Stimulated activated CD4-positive, alpha-beta T cell treated with anti-CD3 and anti-CD28 coated beads, TNF-alpha, amount 100 ng/mL, for 48 hours (primary cell): ENCODE results near the gene FEM1A.
"Not testable (repeated sequence)": the region's sequence is repeated elsewhere in the genome, so short reads cannot be mapped to it uniquely, and the experiment has no call there.

ENCODE experiments used
- DNase-seq, 3 donors: peaks; one replicate each; pipeline ENCODE4 v3.0.0-alpha.2; 2020; ENCODE audit warnings: low read depth in 3 of 3

The FEM1A gene

DNA sequence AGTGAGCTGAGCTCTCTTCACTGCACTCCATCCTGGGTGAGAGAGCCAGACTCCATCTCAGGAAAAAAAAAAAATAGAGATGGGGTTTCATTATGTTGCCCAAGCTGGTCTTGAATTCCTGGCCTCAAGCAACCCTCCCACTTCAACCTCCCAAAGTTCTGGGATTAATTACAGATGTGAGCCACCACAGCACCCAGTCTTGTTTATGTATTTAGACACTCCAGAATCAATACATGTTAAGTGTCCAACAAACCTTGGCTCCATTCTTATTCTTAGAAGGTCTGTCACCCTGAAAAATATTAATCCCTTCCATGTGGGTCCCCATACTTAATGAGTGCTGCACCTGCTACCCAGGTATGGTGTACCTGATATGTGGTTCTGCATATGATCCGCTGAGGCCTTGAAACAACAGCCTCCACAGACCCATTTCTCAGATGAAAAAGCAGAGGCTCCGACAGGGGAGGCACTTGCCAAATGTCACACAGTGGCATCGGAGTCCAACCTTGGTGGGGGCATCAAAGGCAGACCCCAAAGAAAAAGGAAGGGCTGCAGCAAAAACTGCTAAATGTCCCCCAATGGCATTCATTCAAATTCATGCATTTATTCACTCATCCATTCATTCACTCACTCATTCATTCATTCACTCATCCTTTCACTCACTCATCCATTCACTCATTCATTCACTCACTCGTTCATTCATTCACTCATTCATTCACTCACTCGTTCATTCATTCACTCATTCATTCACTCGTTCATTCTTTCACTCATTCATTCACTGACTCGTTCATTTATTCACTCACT is 23.3 kb downstream of the FEM1A start:
- no peak for DNase-seq

DNA sequence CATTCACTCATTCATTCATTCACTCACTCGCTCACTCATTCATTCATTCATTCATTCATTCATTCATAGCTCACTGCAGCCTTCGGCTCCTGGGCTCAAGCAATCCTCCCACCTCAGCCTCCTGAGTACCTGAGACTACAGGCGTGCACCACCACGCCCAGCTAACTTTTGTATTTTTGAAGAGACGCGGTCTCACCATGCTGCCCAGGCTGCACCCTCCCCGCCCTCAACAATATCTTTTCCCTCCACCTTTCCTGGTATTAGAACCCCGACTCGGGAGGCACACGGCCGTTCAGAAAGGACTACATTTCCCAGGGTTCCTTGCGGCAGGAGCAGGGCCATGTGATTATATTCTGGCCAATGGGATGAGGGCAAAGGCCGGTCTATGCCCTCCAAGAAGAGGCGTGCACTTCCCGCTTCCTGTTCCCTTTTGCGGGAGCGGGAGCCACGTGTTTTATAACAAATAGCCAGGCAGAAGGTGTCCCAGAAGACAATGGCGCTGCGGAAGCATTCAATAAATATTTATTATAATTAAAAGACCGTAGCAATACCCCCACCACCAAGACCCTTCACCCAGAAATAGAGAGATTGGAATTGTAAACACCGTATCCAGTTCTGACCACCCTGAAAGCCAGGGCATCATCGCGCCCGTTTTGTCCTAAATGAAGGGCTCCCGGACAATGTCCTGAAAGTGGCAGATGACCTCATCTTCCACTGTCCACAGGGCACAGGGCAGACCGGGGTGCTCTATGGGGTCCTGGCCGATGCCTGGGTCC is 24.1 kb downstream of the FEM1A start:
- DNase-seq, result peak; percentile 61 to 79 (median 68)

DNA sequence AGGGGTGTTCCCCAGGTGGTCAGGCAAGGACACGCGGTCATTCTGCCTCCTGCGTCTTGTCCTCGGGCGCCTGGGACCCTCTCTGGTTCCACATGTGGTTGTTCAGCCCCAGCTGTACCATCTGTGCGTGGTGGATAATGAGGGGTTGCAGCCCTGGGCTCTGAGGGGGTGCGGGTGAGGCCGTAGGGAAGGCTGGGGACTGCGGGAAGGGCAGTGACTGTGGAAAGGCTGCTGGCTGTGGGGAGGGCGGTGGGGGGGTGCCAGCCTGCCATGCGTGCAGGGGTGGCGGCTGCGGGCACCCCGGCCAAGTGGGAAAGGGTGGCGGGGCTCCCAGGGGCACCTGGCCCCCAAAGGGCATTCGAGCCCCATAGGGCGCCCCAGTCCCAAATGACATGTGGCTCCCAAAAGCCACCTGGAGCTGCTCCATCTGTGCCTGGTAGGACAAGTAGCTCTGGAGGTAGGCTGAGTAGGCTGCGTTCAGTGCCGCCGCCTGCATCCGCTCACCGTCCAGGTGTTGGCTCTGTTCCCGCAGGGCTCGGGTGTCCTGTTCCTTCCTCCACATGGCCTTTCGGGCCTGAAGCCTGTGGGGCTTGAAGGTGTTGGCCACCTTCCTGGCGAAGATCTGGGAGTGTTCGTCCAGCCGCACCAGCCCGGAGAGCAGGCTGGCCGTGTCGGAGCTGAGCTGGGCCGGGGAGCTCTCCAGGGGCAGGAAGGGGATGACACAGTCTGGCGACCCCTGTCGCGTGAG is 24.8 kb downstream of the FEM1A start:
- no peak for DNase-seq

DNA sequence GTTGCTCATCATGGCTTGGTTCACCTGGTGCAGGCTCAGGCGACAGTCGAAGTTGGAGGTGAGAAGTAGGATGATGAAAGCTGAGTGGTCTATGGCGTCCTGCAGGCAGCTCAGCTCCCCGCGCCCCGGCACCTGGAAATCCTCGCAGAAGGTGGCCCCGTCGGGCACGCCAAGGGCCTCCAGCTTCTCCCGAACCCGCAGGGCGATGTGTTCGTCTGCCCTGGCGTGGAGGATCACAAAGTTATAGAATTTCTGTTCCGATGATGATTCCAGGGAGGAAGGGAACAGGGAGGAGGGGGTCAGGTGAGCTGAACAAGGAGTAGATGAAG is 25.4 kb downstream of the FEM1A start:
- DNase-seq, result no peak

DNA sequence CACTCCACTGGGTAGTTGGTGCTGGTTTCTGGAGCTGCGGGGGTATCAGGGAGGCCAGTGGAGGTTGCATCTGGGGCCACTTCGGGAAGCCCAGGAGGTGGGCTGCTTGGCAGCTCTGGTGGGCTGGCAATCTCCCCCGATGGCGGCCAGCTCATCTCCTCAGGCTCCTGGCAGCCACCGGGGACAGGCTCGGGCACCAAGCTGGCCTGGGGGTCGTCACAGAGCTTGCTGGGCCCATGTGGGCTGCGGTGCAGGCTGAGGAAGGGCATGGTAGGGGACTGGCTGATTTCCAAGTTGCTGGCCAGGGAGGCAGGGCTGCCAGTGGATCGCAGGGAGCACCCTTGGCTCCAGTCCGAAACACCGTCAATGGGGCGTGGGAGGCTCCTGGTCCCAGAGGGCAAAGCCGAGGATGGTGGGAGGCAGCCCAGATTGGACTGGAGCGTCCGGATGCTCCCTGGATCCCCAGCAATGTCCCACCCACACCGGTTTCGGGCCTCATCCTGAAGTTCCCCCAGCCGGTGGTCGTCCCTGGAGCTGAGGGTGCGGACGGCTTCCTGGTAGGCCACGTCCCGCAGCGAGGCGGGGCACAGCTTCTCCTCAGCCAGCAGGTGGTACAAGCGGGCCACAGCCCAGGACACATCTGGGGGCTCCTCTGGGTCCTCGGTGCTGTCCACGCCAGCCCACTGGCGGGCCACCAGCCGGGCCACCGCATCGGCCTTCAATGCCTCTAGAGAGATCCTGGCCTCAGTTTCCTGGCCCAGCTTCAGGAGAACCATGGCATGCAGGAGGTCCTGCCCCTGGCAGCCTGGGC is 26.1 kb downstream of the FEM1A start:
- DNase-seq, result no peak

DNA sequence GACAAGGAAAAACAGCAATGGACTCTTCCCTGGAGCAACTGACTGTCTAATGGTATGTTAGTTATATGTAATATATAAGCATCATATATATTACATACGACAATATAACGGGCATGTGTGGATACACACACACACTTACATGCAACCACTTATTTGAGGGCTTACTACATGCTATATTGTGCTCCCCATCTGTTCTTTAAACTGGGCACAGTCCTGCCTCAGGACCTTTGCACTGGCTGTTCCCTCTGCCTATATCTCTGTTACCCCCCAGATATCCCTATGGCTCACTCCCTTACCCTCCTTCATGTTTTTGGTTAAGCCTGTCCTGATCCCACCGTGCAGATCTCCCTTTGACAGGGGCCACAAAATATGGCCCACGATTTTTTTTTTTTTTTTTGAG is 29.7 kb downstream of the FEM1A start:
- DNase-seq, result no peak

DNA sequence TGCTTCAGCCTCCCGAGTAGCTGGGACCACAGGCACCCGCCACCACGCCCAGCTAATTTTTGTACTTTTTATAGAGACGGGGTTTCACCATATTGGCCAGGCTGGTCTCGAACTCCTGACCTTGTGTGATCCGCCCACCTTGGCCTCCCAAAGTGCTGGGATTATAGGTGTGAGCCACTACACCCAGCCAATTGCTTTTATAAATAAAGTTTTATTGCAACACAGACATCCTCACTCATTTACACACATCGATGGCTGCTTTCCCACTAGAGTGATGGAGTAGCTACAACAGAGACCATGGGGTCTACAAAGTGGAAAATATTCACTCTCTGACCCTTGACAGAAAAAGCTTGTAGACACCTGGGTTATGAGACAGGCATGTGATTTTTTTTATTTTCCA is 30.8 kb downstream of the FEM1A start:
- not testable (repeated sequence) for DNase-seq

DNA sequence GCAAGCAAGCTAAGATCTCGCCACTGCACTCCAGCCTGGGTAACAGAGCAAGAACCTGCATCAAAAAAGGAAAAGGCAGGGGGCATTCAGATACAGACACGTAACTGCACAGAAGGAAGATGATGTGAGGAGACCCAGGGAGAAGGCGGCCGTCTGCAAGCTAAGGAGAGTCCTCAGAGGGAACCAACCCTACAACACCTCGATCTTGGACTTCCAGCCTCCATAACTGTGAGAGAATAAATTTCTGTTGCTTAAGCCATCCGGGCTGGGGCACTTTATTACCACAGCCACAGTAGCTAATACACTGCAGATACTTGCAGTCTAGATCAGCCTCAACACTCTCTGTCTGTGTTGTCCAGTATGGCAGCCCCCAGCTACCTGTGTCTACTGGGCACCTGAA is 32.0 kb downstream of the FEM1A start:
- DNase-seq, result no peak

DNA sequence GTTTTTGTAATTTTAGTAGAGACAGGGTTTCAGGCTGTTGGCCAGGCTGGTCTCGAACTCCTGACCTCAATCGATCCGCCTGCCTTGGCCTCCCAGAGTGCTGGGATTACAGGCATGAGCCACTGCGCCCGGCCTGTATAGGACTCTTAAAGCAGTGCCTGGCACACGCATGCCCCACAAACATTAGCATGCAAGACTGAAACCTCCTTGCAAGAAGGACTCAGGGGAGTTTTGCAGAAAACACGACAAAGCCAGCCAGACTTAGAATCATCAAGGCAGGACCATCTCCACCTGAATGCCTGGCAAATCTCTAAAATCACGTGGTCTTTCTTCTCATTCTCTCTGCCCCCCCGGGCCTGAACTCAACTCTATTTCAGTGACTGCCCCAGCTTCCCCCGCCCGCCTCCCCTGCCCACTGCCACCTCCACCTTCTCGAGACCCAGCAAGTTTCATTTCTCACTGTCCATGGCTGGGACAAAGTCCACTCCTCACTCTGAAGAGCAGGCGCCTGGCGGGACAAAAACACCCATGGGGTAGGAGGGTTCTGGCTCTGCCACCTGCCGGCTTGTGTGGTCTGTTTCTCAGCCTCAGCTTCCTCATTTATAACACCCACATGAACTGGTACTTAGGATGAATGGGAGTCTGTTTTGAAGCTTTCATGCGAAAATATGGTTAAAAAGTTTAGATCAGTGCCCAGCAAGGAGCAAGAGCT is 37.6 kb downstream of the FEM1A start:
- DNase-seq, result no peak

DNA sequence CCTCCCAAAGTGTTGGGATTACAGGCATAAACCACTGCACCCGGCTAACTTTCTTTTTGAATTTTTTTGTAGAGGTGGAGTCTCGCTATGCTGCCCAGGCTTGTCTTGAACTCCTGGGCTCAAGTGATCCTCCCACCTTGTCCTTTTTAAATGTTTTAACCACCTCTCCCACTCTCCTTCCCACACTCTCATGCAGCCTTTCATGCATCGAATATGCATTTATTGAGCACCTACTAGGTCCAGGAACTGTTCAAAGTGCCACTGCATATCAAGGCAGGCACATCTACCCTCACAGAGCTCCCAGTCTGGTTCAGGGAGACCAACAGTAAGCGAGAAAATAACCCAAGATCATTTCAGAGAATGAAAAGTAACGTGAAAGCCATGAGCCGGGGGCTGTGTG is 38.8 kb downstream of the FEM1A start:
- DNase-seq, result no peak

DNA sequence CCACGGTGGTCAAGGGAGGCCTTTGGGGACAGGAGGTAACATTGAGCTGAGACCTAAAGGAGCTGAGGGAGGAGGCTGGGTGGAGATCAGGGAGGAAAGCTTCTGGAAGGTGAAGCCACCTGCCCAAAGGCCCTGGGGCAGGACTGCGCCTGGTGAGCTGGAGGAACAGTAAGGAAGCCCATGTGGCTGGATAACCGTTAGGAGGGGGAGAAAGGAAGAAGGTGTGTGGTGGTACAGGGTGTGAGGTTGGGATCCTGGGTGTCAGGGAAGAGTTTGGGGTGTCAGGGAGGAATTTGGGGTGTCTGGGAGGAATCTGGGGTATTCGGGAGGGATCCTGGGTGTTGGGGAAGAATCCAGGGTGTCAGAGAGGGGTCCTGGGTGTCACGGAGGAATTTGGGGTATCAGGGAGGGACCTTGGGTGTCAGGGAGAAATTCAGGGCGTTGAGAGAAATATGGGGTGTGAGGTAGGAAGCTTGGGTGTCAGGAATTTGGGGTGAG is 39.3 kb downstream of the FEM1A start:
- DNase-seq, result no peak

DNA sequence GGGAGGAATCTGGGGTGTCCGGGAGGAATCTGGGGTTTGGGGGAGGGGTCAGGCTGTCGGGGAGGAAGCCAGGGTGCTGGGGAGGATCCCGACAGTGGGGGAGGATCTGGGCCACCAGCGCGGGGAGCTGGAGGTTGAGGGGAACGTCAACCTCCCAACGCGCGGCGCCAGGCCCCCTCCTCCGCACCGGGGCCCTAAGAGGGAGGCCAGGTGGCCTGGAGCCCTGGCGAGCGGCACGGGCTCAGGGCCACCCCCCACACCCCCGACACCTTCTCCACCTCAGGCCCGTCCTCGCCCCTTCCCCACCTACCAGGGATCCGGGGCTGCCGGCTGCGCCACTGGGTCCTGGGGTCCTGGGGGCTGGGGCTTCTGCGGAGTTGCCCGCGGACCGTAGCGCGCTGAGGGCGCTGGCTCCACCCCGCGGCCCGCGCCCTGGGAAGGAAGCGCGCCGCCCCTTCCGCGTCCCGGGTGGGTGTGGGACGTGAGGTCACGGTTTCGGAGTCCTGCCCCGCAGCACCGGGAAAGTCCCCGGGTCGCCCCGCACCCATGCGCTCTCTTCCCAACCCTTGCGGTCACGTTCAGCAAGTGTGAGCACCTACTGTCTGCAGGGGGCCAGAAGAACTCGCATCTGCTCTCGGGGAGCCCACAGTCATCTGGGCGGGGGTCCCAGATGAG is 39.9 kb downstream of the FEM1A start, which contains the start of gene TICAM1:
TSS of gene TICAM1 (minus strand) at position 409 of the 675 bp plus-strand sequence. CDS start 13,335 bp downstream, outside the sequence.
- DNase-seq, result peak; percentile 60 to 75 (median 61)

DNA sequence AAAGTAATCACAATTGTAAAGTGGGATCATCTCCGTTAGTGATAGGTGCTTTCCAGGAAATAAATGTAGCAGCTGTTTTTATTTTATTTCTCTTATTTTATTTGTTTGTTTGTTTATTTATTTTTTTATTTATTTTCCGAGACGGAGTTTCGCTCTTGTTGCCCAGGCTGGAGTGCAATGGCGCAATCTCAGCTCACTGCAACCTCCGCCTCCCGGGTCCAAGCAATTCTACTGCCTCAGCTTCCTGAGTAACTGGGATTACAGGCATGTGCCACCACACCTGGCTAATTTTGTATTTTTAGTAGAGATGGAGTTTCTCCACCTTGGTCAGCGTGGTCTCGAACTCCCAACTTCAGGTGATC is 40.4 kb downstream of the FEM1A start:
- not testable (repeated sequence) for DNase-seq

DNA sequence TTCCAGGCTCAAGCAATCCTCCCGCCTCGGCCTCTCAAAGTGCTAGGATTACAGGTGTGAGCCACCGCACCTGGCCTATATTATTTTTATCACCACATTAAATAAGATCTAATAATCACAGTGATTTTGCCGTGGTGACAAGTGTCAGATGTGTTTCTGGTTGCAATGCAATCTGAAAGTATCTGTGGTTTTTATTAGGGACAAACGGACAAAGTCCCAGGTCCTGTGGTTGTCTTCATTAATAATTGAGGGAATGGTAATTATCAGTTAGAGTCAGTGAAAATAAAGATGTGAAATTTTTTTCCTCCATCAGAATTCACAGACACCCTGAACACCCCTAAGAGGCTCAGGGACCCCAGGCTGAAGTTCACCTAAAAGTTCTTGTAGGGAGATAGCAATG is 41.2 kb downstream of the FEM1A start:
- DNase-seq, result no peak

DNA sequence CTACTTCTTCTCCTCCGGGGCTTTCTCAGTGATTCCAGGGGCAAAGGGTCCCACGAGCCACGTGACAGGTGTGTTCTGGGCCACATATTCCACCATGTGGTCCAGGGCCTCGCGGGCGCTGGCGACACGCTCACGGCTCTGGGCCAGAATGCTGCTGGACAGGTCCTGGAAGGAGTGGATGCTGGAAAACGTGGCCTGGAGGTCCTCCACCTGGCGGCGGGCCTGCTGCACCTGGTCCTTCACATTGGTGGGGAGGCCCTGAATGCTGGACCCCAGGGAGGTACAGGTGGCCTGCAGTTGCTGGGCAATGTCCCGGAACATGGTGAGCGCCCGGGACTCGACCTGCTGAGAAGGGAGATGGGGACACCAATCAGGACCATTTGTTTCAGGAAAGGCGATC is 47.7 kb downstream of the FEM1A start:
- DNase-seq, result no peak

DNA sequence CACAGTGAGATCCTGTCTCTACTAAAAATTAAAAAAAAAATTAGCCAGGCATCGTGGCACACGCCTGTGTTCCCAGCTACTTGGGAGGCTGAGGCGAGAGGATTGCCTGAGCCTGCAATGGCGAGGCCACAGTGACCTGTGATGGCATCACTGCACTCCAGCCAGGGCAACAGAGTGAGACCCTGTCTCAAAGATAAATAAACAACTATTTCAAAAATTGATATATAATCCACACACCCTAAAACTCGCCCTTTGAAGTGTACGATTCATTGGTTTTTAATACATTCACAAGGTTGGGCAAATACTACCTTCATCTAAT is 52.1 kb downstream of the FEM1A start:
- DNase-seq, result no peak

DNA sequence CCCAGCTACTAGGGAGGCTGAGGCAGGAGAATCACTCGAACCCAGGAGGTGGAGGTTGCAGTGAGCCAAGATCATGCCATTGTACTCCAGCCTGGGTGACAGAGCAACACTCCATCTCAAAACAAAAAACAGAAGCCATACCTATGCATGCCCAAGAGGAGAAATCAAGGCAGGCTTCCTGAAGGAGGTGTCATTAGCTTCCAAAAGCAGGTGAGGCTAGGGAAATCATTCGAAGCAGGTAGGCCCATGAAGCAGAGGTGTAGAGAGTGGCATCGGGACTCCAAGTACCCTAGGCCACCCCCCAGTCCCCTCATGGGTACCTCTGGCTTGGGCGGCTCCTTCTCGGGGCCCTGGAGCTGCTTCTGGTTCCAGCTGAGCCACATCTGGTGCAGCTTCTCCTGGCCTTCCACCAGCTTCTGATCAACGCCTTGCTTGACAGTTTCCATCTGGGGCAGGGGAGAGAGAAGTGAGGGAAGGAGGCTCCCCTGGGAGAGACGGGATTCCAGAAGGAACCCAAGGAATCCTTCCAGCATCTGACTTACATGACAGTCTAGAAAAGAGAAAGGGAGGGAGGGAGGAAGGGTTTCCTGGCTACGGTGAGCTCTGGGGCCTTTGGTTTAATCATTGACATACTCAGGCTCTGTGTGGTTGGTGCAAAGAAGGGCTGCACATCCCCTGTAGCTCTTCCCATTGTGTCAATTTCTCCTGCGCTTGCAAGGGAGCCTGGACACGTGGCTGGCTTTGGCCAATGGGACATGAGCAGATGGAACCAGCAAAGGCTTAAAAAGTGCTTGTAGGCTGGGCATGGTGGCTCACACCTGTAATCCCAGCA is 53.0 kb downstream of the FEM1A start:
- no peak for DNase-seq

DNA sequence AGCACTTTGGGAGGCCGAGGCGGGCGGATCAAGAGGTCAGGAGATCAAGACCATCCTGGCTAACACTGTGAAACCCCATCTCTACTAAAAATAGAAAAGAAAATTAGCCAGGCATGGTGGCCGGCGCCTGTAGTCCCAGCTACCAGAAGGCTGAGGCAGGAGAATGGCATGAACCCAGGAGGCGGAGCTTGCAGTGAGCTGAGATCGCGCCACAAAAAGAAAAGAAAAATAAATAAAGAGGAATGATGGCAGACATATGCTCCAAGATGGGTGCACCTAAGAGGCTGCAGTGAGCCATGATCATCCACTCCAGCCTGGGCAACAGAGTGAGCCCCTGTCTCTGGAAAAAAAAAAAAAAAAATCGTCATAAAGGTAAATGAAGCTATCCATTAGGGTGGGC is 54.4 kb downstream of the FEM1A start:
- not testable (repeated sequence) for DNase-seq

DNA sequence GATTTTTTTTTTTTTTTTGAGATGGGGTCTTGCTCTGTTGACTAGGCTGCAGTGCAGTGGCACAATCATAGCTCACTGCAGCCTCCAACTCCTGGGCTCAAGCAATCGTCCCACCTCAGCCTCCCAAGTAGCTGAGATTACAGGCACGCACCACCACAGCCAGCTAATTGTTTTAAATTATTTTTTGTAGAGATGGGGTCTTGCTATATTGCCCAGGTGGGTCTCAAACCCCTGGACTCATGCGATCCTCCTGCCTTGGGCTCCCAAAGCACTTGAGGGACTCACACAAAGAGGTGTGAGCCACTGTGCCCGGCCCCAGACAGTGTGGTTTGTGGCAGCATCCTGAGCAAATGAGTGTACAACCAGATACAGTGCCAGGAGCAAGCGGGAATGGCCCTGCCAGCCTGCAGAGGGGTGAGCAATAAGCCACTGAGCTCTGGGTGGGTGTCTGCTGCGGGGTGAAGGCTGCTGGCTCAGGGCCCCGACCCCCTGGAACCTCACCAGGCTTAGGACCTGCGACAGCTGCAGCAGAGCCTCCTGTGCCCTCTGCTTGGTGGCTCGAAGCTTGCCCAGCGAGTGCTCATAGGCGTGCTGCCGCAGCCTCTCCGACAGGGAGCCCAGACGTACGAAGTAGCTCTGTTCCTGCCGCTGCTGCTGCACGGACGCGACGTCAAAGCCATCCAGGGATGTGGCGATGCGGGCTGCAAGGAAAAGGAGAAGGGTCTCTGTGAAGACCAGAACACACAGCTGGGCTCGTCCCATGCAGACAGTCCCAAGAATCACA is 55.8 kb downstream of the FEM1A start:
- DNase-seq, result no peak
